Activated T-helper 2 cell treated with anti-CD3 and anti-CD28 coated beads, Interferon-gamma antibody, Interleukin-2, Interleukin-4, amounts not matched to agents 10 μg/mL and 5 μg/mL and 100 μg/mL, durations not matched to agents 14 hours and 24 hours and 36 hours (primary cell): ENCODE results near the gene PHB1. TPM values are rescaled to one million over a fixed set of nuclear protein-coding genes. Genes with fewer than 3 reads are reported as not detected.
A peak's percentile ranks its signal among the peaks of the same experiment; 100 is the strongest.
"Not testable (repeated sequence)": the region's sequence is repeated elsewhere in the genome, so short reads cannot be mapped to it uniquely, and the experiment has no call there.

Experiments
- DNase-seq: peaks from one replicate; pipeline ENCODE4 v3.0.0; 2021; ENCODE audit warnings: low spot score
- H3K27ac Mint-ChIP-seq: one replicate; pipeline ENCODE4 v1.8.0; 2021; ENCODE audit warnings: mixed read lengths
- H3K27me3 Mint-ChIP-seq: one replicate; pipeline ENCODE4 v1.8.0; 2021; ENCODE audit warnings: low read depth, mixed read lengths
- H3K36me3 Mint-ChIP-seq: one replicate; pipeline ENCODE4 v1.8.0; 2021; ENCODE audit warnings: low read depth, mixed read lengths
- H3K4me1 Mint-ChIP-seq: one replicate; pipeline ENCODE4 v1.8.0; 2021; ENCODE audit warnings: low read depth, mixed read lengths
- H3K4me3 Mint-ChIP-seq: one replicate; pipeline ENCODE4 v1.8.0; 2021; ENCODE audit warnings: low read depth, mild to moderate bottlenecking, moderate library complexity, mixed read lengths
- H3K9me3 Mint-ChIP-seq: one replicate; pipeline ENCODE4 v1.8.0; 2021; ENCODE audit warnings: mixed read lengths
- intact Hi-C: fragments of 100-400 bp; cut with micrococcal nuclease; formaldehyde crosslinking; loops from one replicate; pipeline ENCODE4 v1.15.1; 2023
- total RNA-seq: library from RNA; stranded (reverse); gene quantifications from 2 replicates; pipeline ENCODE4 v1.2.3, GENCODE V29; 2022

The PHB1 gene
- total RNA-seq, 1 donor from 2014 or later = 335 TPM

- Mint-ChIP-seq H3K9me3 (no peaks in the 10 kb centered on the region), H3K36me3 (no peaks in the 10 kb centered on the region), H3K4me3 (no peak overlapping the region), H3K4me1 (no peaks in the 10 kb centered on the region), H3K27ac (no peak overlapping the region), H3K27me3 (peaks cover 18% of the 10 kb centered on the region)
- DNase-seq = no peak
- intact Hi-C loops = no loop called here
Measured at GRCh38 chr17:49375544-49375943, 39.1 kb downstream of the PHB1 start.

- H3K36me3 Mint-ChIP-seq = no peaks in the 10 kb centered on the region
- DNase-seq = no peak
- no peaks in the 10 kb centered on the region for H3K9me3 Mint-ChIP-seq
- H3K27me3 Mint-ChIP-seq = peaks cover 8% of the 10 kb centered on the region
- H3K4me3 Mint-ChIP-seq = no peak overlapping the region
- intact Hi-C loops = no loop called here
- no peak overlapping the region for H3K27ac Mint-ChIP-seq
- no peaks in the 10 kb centered on the region for H3K4me1 Mint-ChIP-seq
Measured at GRCh38 chr17:49373115-49373514, 41.6 kb downstream of the PHB1 start.

- H3K4me1 Mint-ChIP-seq = no peaks in the 10 kb centered on the region
- no peaks in the 10 kb centered on the region for H3K9me3 Mint-ChIP-seq
- intact Hi-C loops = no loop called here
- DNase-seq = no peak
- peaks cover 5% of the 10 kb centered on the region for H3K27me3 Mint-ChIP-seq
- no peaks in the 10 kb centered on the region for H3K36me3 Mint-ChIP-seq
- H3K27ac Mint-ChIP-seq = no peak overlapping the region
- H3K4me3 Mint-ChIP-seq = no peak overlapping the region
Measured at GRCh38 chr17:49372425-49372824, 42.3 kb downstream of the PHB1 start.

GRCh38 chr17:49370971-49371834 is 43.5 kb downstream of the PHB1 start:
- Mint-ChIP-seq H3K4me3 (no peak overlapping the region), H3K4me1 (no peaks in the 10 kb centered on the region), H3K36me3 (no peaks in the 10 kb centered on the region), H3K27ac (no peak overlapping the region), H3K9me3 (no peaks in the 10 kb centered on the region), H3K27me3 (peaks cover 8% of the 10 kb centered on the region)
- intact Hi-C loops = no loop called here
- DNase-seq = no peak

- Mint-ChIP-seq H3K4me3 (no peak overlapping the region), H3K27ac (no peak overlapping the region), H3K27me3 (peaks cover 7% of the 10 kb centered on the region), H3K9me3 (no peaks in the 10 kb centered on the region), H3K4me1 (peaks cover 4% of the 10 kb centered on the region), H3K36me3 (no peaks in the 10 kb centered on the region)
- no peak for DNase-seq
- intact Hi-C loops = no loop called here
Measured at GRCh38 chr17:49369760-49370159, 44.9 kb downstream of the PHB1 start.

- intact Hi-C loops = no loop called here
- H3K27ac Mint-ChIP-seq = no peak overlapping the region
- no peaks in the 10 kb centered on the region for H3K9me3 Mint-ChIP-seq
- H3K4me1 Mint-ChIP-seq = peaks cover 4% of the 10 kb centered on the region
- no peak for DNase-seq
- no peak overlapping the region for H3K4me3 Mint-ChIP-seq
- peaks cover 7% of the 10 kb centered on the region for H3K27me3 Mint-ChIP-seq
- H3K36me3 Mint-ChIP-seq = no peaks in the 10 kb centered on the region
Measured at GRCh38 chr17:49369089-49369488, 45.6 kb downstream of the PHB1 start.

- no peak for DNase-seq
Measured at GRCh38 chr17:49365667-49366066, 49.0 kb downstream of the PHB1 start.

GRCh38 chr17:49365126-49365525 is 49.6 kb downstream of the PHB1 start:
- H3K4me3 Mint-ChIP-seq, H3K27ac Mint-ChIP-seq, H3K36me3 Mint-ChIP-seq, DNase-seq, intact Hi-C loops, H3K9me3 Mint-ChIP-seq, H3K27me3 Mint-ChIP-seq: not testable (repeated sequence)
- H3K4me1 Mint-ChIP-seq = peaks cover 21% of the 10 kb centered on the region

More at GRCh38 chr17:49365667-49366066, 49.0 kb downstream of the PHB1 start:
- H3K27me3 Mint-ChIP-seq = peaks cover 9% of the 10 kb centered on the region
- H3K27ac Mint-ChIP-seq = no peak overlapping the region
- no peak overlapping the region for H3K4me3 Mint-ChIP-seq
- no peaks in the 10 kb centered on the region for H3K9me3 Mint-ChIP-seq
- intact Hi-C loops = no loop called here
- no peaks in the 10 kb centered on the region for H3K36me3 Mint-ChIP-seq
- H3K4me1 Mint-ChIP-seq = peaks cover 16% of the 10 kb centered on the region

- Mint-ChIP-seq H3K36me3 (no peaks in the 10 kb centered on the region), H3K27ac (no peak overlapping the region), H3K9me3 (no peaks in the 10 kb centered on the region), H3K4me1 (peaks cover 32% of the 10 kb centered on the region), H3K4me3 (no peak overlapping the region), H3K27me3 (peaks cover 11% of the 10 kb centered on the region)
- no peak for DNase-seq
- intact Hi-C loops = loop anchor here (5.0 kb wide), 1 partner anchor 33 kb away; no protein-coding TSS in a partner anchor
Measured at GRCh38 chr17:49364119-49364518, 50.6 kb downstream of the PHB1 start.

GRCh38 chr17:49363251-49363650 is 51.4 kb downstream of the PHB1 start:
- DNase-seq = no peak
- Mint-ChIP-seq H3K4me3 (no peak overlapping the region), H3K36me3 (no peaks in the 10 kb centered on the region), H3K4me1 (peaks cover 40% of the 10 kb centered on the region), H3K27me3 (peaks cover 11% of the 10 kb centered on the region), H3K9me3 (no peaks in the 10 kb centered on the region), H3K27ac (no peak overlapping the region)
- intact Hi-C loops = loop anchor here (5.0 kb wide), 1 partner anchor 34 kb away; no protein-coding TSS in a partner anchor

GRCh38 chr17:49362723-49363117 is 52.0 kb downstream of the PHB1 start:
- peak overlapping the region; percentile 73 for H3K4me3 Mint-ChIP-seq
- peaks cover 11% of the 10 kb centered on the region for H3K27me3 Mint-ChIP-seq
- no peaks in the 10 kb centered on the region for H3K9me3 Mint-ChIP-seq
- H3K27ac Mint-ChIP-seq = peak overlapping the region; percentile 15
- DNase-seq = no peak
- H3K4me1 Mint-ChIP-seq = peaks cover 46% of the 10 kb centered on the region
- no peaks in the 10 kb centered on the region for H3K36me3 Mint-ChIP-seq
- intact Hi-C loops = loop anchor here (5.0 kb wide), 1 partner anchor 35 kb away; no protein-coding TSS in a partner anchor

GRCh38 chr17:49361902-49362722 is 52.6 kb downstream of the PHB1 start, which contains the start of gene ZNF652:
Gene ZNF652, minus strand, starts transcription at chr17:49362250. Its CDS starts 44,525 bp downstream, at chr17:49317725.
- Mint-ChIP-seq H3K27me3 (peaks cover 9% of the 10 kb centered on the region), H3K36me3 (no peaks in the 10 kb centered on the region), H3K4me3 (peak within 1 kb of the TSS; percentile 83), H3K9me3 (no peaks in the 10 kb centered on the region), H3K27ac (peak within 1 kb of the TSS; percentile 85), H3K4me1 (peaks cover 47% of the 10 kb centered on the region)
- intact Hi-C loops = loop anchor here (5.0 kb wide), 1 partner anchor 35 kb away; no protein-coding TSS in a partner anchor
- DNase-seq = peak; percentile 93
